Spleen (tissue), 7 donors: ENCODE data around the gene UBTF.

Experiments used
- POLR2A ChIP-seq, 3 donors: fragments of 450-650 bp; IDR thresholded peaks; one replicate each; pipeline ENCODE4 v1.5.1; 2017; ENCODE audit warnings: antibody characterized with exemption in 3 of 3, mild to moderate bottlenecking in 1 of 3
- TF ChIP-seq, protein P1 (sequence below), 11 experiments: fragments of 200-600 bp in 7 of 11; fragments of 450-650 bp in 4 of 11; sonication (generic) in 4 of 11; IDR thresholded peaks in 8 of 11; conservative IDR thresholded peaks in 3 of 11; 1 replicate in 7 of 11; 2 replicates in 4 of 11; pipeline versions ENCODE4 v1.4.0 to v1.8.0; 2016 to 2021; ENCODE audit warnings: antibody characterized with exemption in 11 of 11, inconsistent platforms in 4 of 11, mild to moderate bottlenecking in 1 of 11
- donor health status: DM: no; HTN: no; CAD: no; lungs with moderate emphysema.
- donor health status: DM: no; HTN: no; CAD: no.
- donor health status: DM: no; HTN: no; CAD: no.

DNA sequence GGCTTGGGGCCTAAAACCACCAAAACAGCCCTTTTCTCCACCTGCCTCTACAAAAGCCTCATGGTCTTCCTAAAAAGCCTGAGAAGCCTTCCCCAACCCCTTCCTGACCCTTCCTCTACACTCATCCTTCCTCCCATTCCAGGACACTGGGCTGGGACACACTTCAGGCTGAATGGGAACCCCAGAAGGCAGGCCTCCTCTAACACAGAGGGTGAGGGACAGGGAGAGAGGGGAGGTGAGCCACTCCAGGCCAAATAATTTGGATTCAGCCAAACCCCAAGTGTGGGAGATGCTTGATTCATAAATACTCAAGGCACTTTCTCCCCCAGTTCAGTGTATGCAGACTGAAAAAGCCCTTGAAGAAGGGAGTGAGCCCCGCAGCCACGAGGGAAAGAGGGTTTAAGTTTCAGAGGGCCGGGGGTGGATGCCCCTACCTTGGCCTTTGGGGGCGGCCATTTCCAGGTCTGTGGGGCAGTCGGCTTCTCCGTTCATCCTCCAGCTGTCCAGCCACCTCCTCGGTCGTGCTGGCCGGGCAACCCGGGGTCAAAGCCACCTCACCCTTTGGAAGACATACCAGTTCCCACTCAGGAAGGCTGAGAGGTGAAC, 1.6 kb downstream of the UBTF start:
- TF ChIP-seq POLR2A (IDR thresholded peaks at IDR 0.05), result no peak
- TF ChIP-seq, protein P1, sequence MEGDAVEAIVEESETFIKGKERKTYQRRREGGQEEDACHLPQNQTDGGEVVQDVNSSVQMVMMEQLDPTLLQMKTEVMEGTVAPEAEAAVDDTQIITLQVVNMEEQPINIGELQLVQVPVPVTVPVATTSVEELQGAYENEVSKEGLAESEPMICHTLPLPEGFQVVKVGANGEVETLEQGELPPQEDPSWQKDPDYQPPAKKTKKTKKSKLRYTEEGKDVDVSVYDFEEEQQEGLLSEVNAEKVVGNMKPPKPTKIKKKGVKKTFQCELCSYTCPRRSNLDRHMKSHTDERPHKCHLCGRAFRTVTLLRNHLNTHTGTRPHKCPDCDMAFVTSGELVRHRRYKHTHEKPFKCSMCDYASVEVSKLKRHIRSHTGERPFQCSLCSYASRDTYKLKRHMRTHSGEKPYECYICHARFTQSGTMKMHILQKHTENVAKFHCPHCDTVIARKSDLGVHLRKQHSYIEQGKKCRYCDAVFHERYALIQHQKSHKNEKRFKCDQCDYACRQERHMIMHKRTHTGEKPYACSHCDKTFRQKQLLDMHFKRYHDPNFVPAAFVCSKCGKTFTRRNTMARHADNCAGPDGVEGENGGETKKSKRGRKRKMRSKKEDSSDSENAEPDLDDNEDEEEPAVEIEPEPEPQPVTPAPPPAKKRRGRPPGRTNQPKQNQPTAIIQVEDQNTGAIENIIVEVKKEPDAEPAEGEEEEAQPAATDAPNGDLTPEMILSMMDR (IDR thresholded peaks at IDR 0.05 in 8 of 11, conservative IDR thresholded peaks at IDR 0.05 in 3 of 11), result no peak
